Natural killer cell treated with Interleukin-12 subunit alpha and Interleukin-12 subunit beta and Interleukin-15 and Interleukin-18, amount 100 ng/mL, for 72 hours (primary cell): ENCODE measurements around the gene CITED2. TPM values are rescaled to one million over a fixed set of nuclear protein-coding genes. Genes with fewer than 3 reads are reported as not detected.
A peak's percentile ranks its signal among the peaks of the same experiment; 100 is the strongest.

Source experiments
- ATAC-seq, 2 donors: fragments of 150-1000 bp; cut with Tn5 transposase in 1 of 2; sonication (Bioruptor Pico), chemical (Tn5 transposase) in 1 of 2; 2 replicates each; pipeline ENCODE4 v1.10.0; 2021
- DNase-seq: peaks from one replicate; pipeline ENCODE4 v3.0.0; 2022; ENCODE audit warnings: low spot score
- H3K27ac Mint-ChIP-seq, 2 donors: 1 replicate in 1 of 2; 2 replicates in 1 of 2; pipeline ENCODE4 v1.8.0; 2022; ENCODE audit warnings: mixed read lengths in 2 of 2, mild to moderate bottlenecking in 1 of 2, moderate library complexity in 1 of 2
- H3K27me3 Mint-ChIP-seq, 2 donors: 1 replicate in 1 of 2; 2 replicates in 1 of 2; pipeline ENCODE4 v1.8.0; 2022; ENCODE audit warnings: mixed read lengths in 2 of 2
- H3K36me3 Mint-ChIP-seq: one replicate; pipeline ENCODE4 v1.8.0; 2022; ENCODE audit warnings: mixed read lengths
- H3K4me1 Mint-ChIP-seq, 2 donors: 1 replicate in 1 of 2; 2 replicates in 1 of 2; pipeline ENCODE4 v1.8.0; 2022; ENCODE audit warnings: low read depth in 2 of 2, mixed read lengths in 2 of 2, mild to moderate bottlenecking in 1 of 2
- H3K4me3 Mint-ChIP-seq: one replicate; pipeline ENCODE4 v1.8.0; 2022; ENCODE audit warnings: mixed read lengths
- H3K9me3 Mint-ChIP-seq: 2 replicates; pipeline ENCODE4 v1.8.0; 2022; ENCODE audit warnings: mixed read lengths
- total RNA-seq, 2 donors: library from RNA; stranded (reverse); gene quantifications; one replicate each; pipeline ENCODE4 v1.2.3, GENCODE V29; 2022

The CITED2 gene
- total RNA-seq, 2 donors from 2014 or later, result 39.0 to 53.5 TPM

- no peaks in the 10 kb centered on the region for H3K27me3 Mint-ChIP-seq
- H3K4me1 Mint-ChIP-seq, result peaks cover 7 to 9% of the 10 kb centered on the region in 2 donors
- ATAC-seq (no peak), DNase-seq (no peak)
- peak overlapping the region in 1 of 2 donors; percentile 21 for H3K27ac Mint-ChIP-seq
- no peak overlapping the region for H3K4me3 Mint-ChIP-seq
- no peaks in the 10 kb centered on the region for H3K36me3 Mint-ChIP-seq
- no peaks in the 10 kb centered on the region for H3K9me3 Mint-ChIP-seq
These were observed 31.2 kb downstream of the CITED2 start for GRCh38 chr6:139343052-139343750.

GRCh38 chr6:139341060-139341459, 33.4 kb downstream of the CITED2 start:
- H3K9me3 Mint-ChIP-seq, result no peaks in the 10 kb centered on the region
- no peak overlapping the region for H3K4me3 Mint-ChIP-seq
- H3K27ac Mint-ChIP-seq, result no peak overlapping the region
- H3K36me3 Mint-ChIP-seq, result no peaks in the 10 kb centered on the region
- H3K4me1 Mint-ChIP-seq, result peaks cover 7 to 9% of the 10 kb centered on the region in 2 donors
- no peak for DNase-seq
- ATAC-seq, result no peak
- H3K27me3 Mint-ChIP-seq, result no peaks in the 10 kb centered on the region

GRCh38 chr6:139338795-139339194, 35.7 kb downstream of the CITED2 start:
- Mint-ChIP-seq H3K4me3 (no peak overlapping the region), H3K9me3 (no peaks in the 10 kb centered on the region), H3K4me1 (peaks cover 7 to 16% of the 10 kb centered on the region in 2 donors), H3K27me3 (no peaks in the 10 kb centered on the region), H3K36me3 (no peaks in the 10 kb centered on the region), H3K27ac (no peak overlapping the region)
- DNase-seq (no peak), ATAC-seq (no peak)

- DNase-seq, result no peak
- Mint-ChIP-seq H3K9me3 (no peaks in the 10 kb centered on the region), H3K36me3 (no peaks in the 10 kb centered on the region), H3K27ac (no peak overlapping the region), H3K27me3 (no peaks in the 10 kb centered on the region), H3K4me1 (peaks cover 2 to 11% of the 10 kb centered on the region in 2 donors), H3K4me3 (no peak overlapping the region)
- ATAC-seq, result no peak
These were observed 36.6 kb downstream of the CITED2 start for GRCh38 chr6:139337830-139338229.

- no peaks in the 10 kb centered on the region for H3K9me3 Mint-ChIP-seq
- H3K4me3 Mint-ChIP-seq, result no peak overlapping the region
- H3K36me3 Mint-ChIP-seq, result no peaks in the 10 kb centered on the region
- DNase-seq (no peak), ATAC-seq (no peak)
- H3K4me1 Mint-ChIP-seq, result peaks cover 0 to 7% of the 10 kb centered on the region in 2 donors
- no peak overlapping the region for H3K27ac Mint-ChIP-seq
- no peaks in the 10 kb centered on the region for H3K27me3 Mint-ChIP-seq
These were observed 37.4 kb downstream of the CITED2 start for GRCh38 chr6:139337001-139337400.

- Mint-ChIP-seq H3K27me3 (no peaks in the 10 kb centered on the region), H3K4me1 (peaks cover 0 to 7% of the 10 kb centered on the region in 2 donors), H3K27ac (no peak overlapping the region), H3K9me3 (no peaks in the 10 kb centered on the region), H3K4me3 (no peak overlapping the region), H3K36me3 (no peaks in the 10 kb centered on the region)
- ATAC-seq (no peak), DNase-seq (no peak)
These were observed 38.0 kb downstream of the CITED2 start for GRCh38 chr6:139336488-139336887.

- no peaks in the 10 kb centered on the region for H3K36me3 Mint-ChIP-seq
- H3K9me3 Mint-ChIP-seq, result no peaks in the 10 kb centered on the region
- H3K4me3 Mint-ChIP-seq, result no peak overlapping the region
- H3K4me1 Mint-ChIP-seq, result peaks cover 0 to 7% of the 10 kb centered on the region in 2 donors
- no peaks in the 10 kb centered on the region for H3K27me3 Mint-ChIP-seq
- H3K27ac Mint-ChIP-seq, result no peak overlapping the region
- DNase-seq (no peak), ATAC-seq (no peak)
These were observed 38.8 kb downstream of the CITED2 start for GRCh38 chr6:139335447-139336210.

GRCh38 chr6:139334806-139335446, 39.5 kb downstream of the CITED2 start:
- ATAC-seq (no peak), DNase-seq (no peak)
- H3K9me3 Mint-ChIP-seq, result no peaks in the 10 kb centered on the region
- H3K27me3 Mint-ChIP-seq, result no peaks in the 10 kb centered on the region
- no peaks in the 10 kb centered on the region for H3K36me3 Mint-ChIP-seq
- H3K27ac Mint-ChIP-seq, result peak overlapping the region in 1 of 2 donors; percentile 0
- H3K4me3 Mint-ChIP-seq, result no peak overlapping the region
- H3K4me1 Mint-ChIP-seq, result peaks cover 0 to 7% of the 10 kb centered on the region in 2 donors

- H3K36me3 Mint-ChIP-seq, result no peaks in the 10 kb centered on the region
- peaks cover 6 to 13% of the 10 kb centered on the region in 2 donors for H3K4me1 Mint-ChIP-seq
- H3K4me3 Mint-ChIP-seq, result no peak overlapping the region
- DNase-seq (no peak), ATAC-seq (no peak)
- H3K27ac Mint-ChIP-seq, result no peak overlapping the region
- no peaks in the 10 kb centered on the region for H3K9me3 Mint-ChIP-seq
- no peaks in the 10 kb centered on the region for H3K27me3 Mint-ChIP-seq
These were observed 43.5 kb downstream of the CITED2 start for GRCh38 chr6:139330826-139331500.

- Mint-ChIP-seq H3K9me3 (no peaks in the 10 kb centered on the region), H3K27ac (no peak overlapping the region), H3K4me3 (no peak overlapping the region), H3K4me1 (peaks cover 10 to 20% of the 10 kb centered on the region in 2 donors), H3K36me3 (no peaks in the 10 kb centered on the region), H3K27me3 (no peaks in the 10 kb centered on the region)
- ATAC-seq, result no peak
- DNase-seq, result no peak
These were observed 44.1 kb downstream of the CITED2 start for GRCh38 chr6:139330306-139330705.

GRCh38 chr6:139329224-139329623, 45.2 kb downstream of the CITED2 start:
- no peak overlapping the region for H3K27ac Mint-ChIP-seq
- no peak for ATAC-seq
- H3K27me3 Mint-ChIP-seq, result no peaks in the 10 kb centered on the region
- no peaks in the 10 kb centered on the region for H3K36me3 Mint-ChIP-seq
- no peaks in the 10 kb centered on the region for H3K9me3 Mint-ChIP-seq
- peaks cover 10 to 15% of the 10 kb centered on the region in 2 donors for H3K4me1 Mint-ChIP-seq
- no peak overlapping the region for H3K4me3 Mint-ChIP-seq
- no peak for DNase-seq

- Mint-ChIP-seq H3K36me3 (peaks cover 16% of the 10 kb centered on the region), H3K27me3 (no peaks in the 10 kb centered on the region), H3K4me3 (no peak overlapping the region), H3K9me3 (peaks cover 7% of the 10 kb centered on the region), H3K4me1 (peaks cover 27 to 36% of the 10 kb centered on the region in 2 donors), H3K27ac (peak overlapping the region in 1 of 2 donors; percentile 94)
- ATAC-seq (no peak), DNase-seq (no peak)
These were observed 47.4 kb downstream of the CITED2 start for GRCh38 chr6:139327038-139327437.

- DNase-seq (no peak), ATAC-seq (no peak)
- Mint-ChIP-seq H3K36me3 (peaks cover 16% of the 10 kb centered on the region), H3K4me1 (peaks cover 31 to 37% of the 10 kb centered on the region in 2 donors), H3K9me3 (peaks cover 9% of the 10 kb centered on the region), H3K4me3 (peak overlapping the region; percentile 13), H3K27ac (peak overlapping the region; percentile 94 to 97), H3K27me3 (no peaks in the 10 kb centered on the region)
These were observed 48.8 kb downstream of the CITED2 start for GRCh38 chr6:139325686-139326085.
